Measurements from ENCODE around the gene CYP46A1.

CYP46A1 gene

GRCh38 chr14:99737956-99738667, 54.0 kb downstream of the CYP46A1 start:
- peaks cover 19% of the 10 kb centered on the region for H3K4me1 ChIP-seq (ENCODE audit: control insufficient read depth, insufficient read depth, low read length)
- peak overlapping the region; percentile 72 for H3K9ac ChIP-seq (ENCODE audit: low read depth, low read length)
- H3K27me3 ChIP-seq (ENCODE audit: control insufficient read depth, insufficient read depth, low read length): no peaks in the 10 kb centered on the region

GRCh38 chr14:99740411-99740810, 56.3 kb downstream of the CYP46A1 start:
- Histone ChIP-seq H3K36me3 (ENCODE audit: insufficient read depth, low read length) (no peaks in the 10 kb centered on the region), H3K4me2 (ENCODE audit: low read length) (no peak overlapping the region), H3K9ac (ENCODE audit: low read depth, low read length) (no peak overlapping the region), H3K27me3 (ENCODE audit: control insufficient read depth, insufficient read depth, low read length) (no peaks in the 10 kb centered on the region), H3K4me3 (ENCODE audit: low read length) (no peak overlapping the region), H3K9me3 (replicated peaks; ENCODE audit: low read length) (no peaks in the 10 kb centered on the region), H3K4me1 (ENCODE audit: control insufficient read depth, insufficient read depth, low read length) (peaks cover 21% of the 10 kb centered on the region)

More at GRCh38 chr14:99737956-99738667, 54.0 kb downstream of the CYP46A1 start:
- Histone ChIP-seq H3K36me3 (ENCODE audit: insufficient read depth, low read length) (no peaks in the 10 kb centered on the region), H3K4me2 (ENCODE audit: low read length) (peak overlapping the region; percentile 94), H3K4me3 (ENCODE audit: low read length) (peak overlapping the region; percentile 78), H3K9me3 (replicated peaks; ENCODE audit: low read length) (no peaks in the 10 kb centered on the region)

GRCh38 chr14:99741227-99741976, 57.3 kb downstream of the CYP46A1 start:
- peaks cover 31% of the 10 kb centered on the region for H3K4me1 ChIP-seq (ENCODE audit: control insufficient read depth, insufficient read depth, low read length)
- H3K36me3 ChIP-seq (ENCODE audit: insufficient read depth, low read length): no peaks in the 10 kb centered on the region
- no peak overlapping the region for H3K4me3 ChIP-seq (ENCODE audit: low read length)
- no peak overlapping the region for H3K4me2 ChIP-seq (ENCODE audit: low read length)
- H3K9me3 ChIP-seq (replicated peaks; ENCODE audit: low read length): no peaks in the 10 kb centered on the region
- no peaks in the 10 kb centered on the region for H3K27me3 ChIP-seq (ENCODE audit: control insufficient read depth, insufficient read depth, low read length)
- H3K9ac ChIP-seq (ENCODE audit: low read depth, low read length): no peak overlapping the region

DNA sequence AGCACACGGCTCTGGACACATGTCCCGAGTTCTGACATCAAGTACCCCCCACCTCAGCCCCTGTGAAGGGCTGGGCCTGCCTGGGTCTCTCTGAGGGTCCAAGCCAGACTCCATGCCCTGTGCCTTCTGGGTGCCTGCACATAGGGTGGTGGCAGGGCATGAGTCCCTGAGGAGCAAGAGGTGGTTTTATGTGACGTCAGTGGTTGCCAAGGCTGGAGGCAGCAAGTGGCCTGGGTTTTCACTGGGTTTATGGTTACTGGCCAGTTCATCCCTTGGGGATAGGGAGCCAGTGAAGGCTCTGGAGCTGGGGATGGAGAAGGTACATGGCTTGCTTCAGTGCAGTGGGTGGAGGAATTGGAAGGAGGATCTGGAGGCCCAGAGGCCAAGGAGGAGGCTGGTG, 58.0 kb downstream of the CYP46A1 start:
- peaks cover 31% of the 10 kb centered on the region for H3K4me1 ChIP-seq (ENCODE audit: control insufficient read depth, insufficient read depth, low read length)
- H3K9ac ChIP-seq (ENCODE audit: low read depth, low read length): no peak overlapping the region
- no peak overlapping the region for H3K4me2 ChIP-seq (ENCODE audit: low read length)
- H3K36me3 ChIP-seq (ENCODE audit: insufficient read depth, low read length): no peaks in the 10 kb centered on the region
- H3K9me3 ChIP-seq (replicated peaks; ENCODE audit: low read length): no peaks in the 10 kb centered on the region
- no peaks in the 10 kb centered on the region for H3K27me3 ChIP-seq (ENCODE audit: control insufficient read depth, insufficient read depth, low read length)
- H3K4me3 ChIP-seq (ENCODE audit: low read length): no peak overlapping the region

- Histone ChIP-seq H3K27me3 (ENCODE audit: control insufficient read depth, insufficient read depth, low read length) (no peaks in the 10 kb centered on the region), H3K4me1 (ENCODE audit: control insufficient read depth, insufficient read depth, low read length) (peaks cover 25% of the 10 kb centered on the region), H3K9me3 (replicated peaks; ENCODE audit: low read length) (no peaks in the 10 kb centered on the region)
Observed at GRCh38 chr14:99742509-99743487, 58.7 kb downstream of the CYP46A1 start.

DNA sequence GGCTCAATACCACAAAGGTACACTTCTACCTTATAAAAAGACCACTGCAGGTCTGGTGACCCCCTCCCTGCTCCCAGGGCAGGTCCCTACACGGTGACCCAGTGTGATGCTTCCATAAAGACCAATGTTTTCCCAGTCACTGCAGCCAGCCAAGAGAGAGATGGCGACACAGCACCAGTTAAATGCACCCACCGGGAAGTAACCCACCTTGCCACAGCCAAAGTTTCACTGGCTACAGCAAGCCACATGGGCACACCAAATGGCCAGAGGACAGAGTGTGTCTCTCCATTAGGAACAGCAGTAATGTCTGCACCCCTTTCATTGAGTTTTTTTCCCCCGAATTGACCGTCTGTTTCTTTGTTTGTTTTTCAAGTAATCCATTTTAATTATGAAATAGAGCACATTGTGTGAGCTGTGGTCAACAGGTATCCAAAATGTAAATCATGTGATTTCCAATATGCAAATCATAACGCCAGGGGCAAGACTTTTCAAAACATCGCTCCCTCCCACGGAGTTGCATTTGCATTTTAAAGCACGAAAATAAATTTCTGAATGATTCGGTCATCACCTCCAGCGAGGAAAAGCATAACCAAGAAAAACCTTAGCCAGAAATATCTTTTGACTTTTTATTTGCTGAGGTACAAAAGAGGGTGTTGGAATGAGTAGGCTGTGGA, 60.2 kb downstream of the CYP46A1 start:
- H3K4me1 ChIP-seq (ENCODE audit: control insufficient read depth, insufficient read depth, low read length): peaks cover 16% of the 10 kb centered on the region
- H3K36me3 ChIP-seq (ENCODE audit: insufficient read depth, low read length): no peaks in the 10 kb centered on the region
- H3K9me3 ChIP-seq (replicated peaks; ENCODE audit: low read length): no peaks in the 10 kb centered on the region
- no peak overlapping the region for H3K4me2 ChIP-seq (ENCODE audit: low read length)
- no peaks in the 10 kb centered on the region for H3K27me3 ChIP-seq (ENCODE audit: control insufficient read depth, insufficient read depth, low read length)
- no peak overlapping the region for H3K4me3 ChIP-seq (ENCODE audit: low read length)
- no peak overlapping the region for H3K9ac ChIP-seq (ENCODE audit: low read depth, low read length)

More at GRCh38 chr14:99742509-99743487, 58.7 kb downstream of the CYP46A1 start:
- Histone ChIP-seq H3K4me2 (ENCODE audit: low read length) (no peak overlapping the region), H3K36me3 (ENCODE audit: insufficient read depth, low read length) (no peaks in the 10 kb centered on the region), H3K4me3 (ENCODE audit: low read length) (no peak overlapping the region), H3K9ac (ENCODE audit: low read depth, low read length) (no peak overlapping the region)

DNA sequence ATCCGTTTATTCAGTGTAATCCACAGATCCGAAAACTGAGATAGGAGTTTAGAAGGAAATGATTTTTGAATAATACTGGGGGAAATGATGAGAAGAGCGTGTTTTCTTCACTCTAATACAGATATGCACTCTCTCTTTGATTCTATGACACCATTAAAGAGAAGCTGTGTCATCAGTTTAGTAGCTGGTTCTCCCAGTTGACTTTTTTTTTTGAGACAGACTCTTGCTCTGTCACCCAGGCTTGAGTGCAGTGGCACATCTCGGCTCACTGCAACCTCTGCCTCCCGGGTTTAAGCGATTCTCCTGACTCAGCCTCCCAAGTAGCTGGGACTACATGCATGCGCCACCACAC, 60.8 kb downstream of the CYP46A1 start:
- no peak overlapping the region for H3K9ac ChIP-seq (ENCODE audit: low read depth, low read length)
- H3K4me2 ChIP-seq (ENCODE audit: low read length): no peak overlapping the region
- no peak overlapping the region for H3K4me3 ChIP-seq (ENCODE audit: low read length)
- peaks cover 16% of the 10 kb centered on the region for H3K4me1 ChIP-seq (ENCODE audit: control insufficient read depth, insufficient read depth, low read length)
- H3K27me3 ChIP-seq (ENCODE audit: control insufficient read depth, insufficient read depth, low read length): no peaks in the 10 kb centered on the region
- no peaks in the 10 kb centered on the region for H3K36me3 ChIP-seq (ENCODE audit: insufficient read depth, low read length)
- no peaks in the 10 kb centered on the region for H3K9me3 ChIP-seq (replicated peaks; ENCODE audit: low read length)

- H3K36me3 ChIP-seq (ENCODE audit: insufficient read depth, low read length): no peaks in the 10 kb centered on the region
- H3K9me3 ChIP-seq (replicated peaks; ENCODE audit: low read length): no peaks in the 10 kb centered on the region
- H3K9ac ChIP-seq (ENCODE audit: low read depth, low read length): no peak overlapping the region
- no peak overlapping the region for H3K4me3 ChIP-seq (ENCODE audit: low read length)
- peaks cover 2% of the 10 kb centered on the region for H3K27me3 ChIP-seq (ENCODE audit: control insufficient read depth, insufficient read depth, low read length)
- H3K4me2 ChIP-seq (ENCODE audit: low read length): no peak overlapping the region
- peaks cover 16% of the 10 kb centered on the region for H3K4me1 ChIP-seq (ENCODE audit: control insufficient read depth, insufficient read depth, low read length)
Observed at GRCh38 chr14:99745307-99745951, 61.3 kb downstream of the CYP46A1 start.

DNA sequence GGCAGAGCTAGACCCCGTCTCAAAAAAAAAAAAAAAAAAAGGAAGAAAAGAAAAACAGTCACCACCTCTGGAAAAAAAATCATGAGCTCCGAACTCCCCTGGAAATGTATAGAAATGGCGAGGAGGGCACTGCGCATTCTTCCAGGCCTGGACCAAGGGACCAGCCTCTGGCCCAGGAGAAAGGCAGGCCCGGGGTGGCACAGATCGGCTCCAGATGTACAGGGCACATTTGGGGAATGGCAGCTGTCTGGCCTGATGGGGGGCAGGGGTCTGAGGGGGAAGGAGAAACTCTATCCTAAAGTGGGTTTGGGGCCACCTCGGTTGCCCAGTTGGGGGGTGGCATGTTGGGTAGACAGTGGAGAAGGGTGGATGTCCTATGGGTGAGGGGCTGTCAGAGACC, 63.1 kb downstream of the CYP46A1 start:
- H3K9me3 ChIP-seq (replicated peaks; ENCODE audit: low read length): no peaks in the 10 kb centered on the region
- peaks cover 23% of the 10 kb centered on the region for H3K4me1 ChIP-seq (ENCODE audit: control insufficient read depth, insufficient read depth, low read length)
- peaks cover 6% of the 10 kb centered on the region for H3K27me3 ChIP-seq (ENCODE audit: control insufficient read depth, insufficient read depth, low read length)
- H3K9ac ChIP-seq (ENCODE audit: low read depth, low read length): no peak overlapping the region
- no peaks in the 10 kb centered on the region for H3K36me3 ChIP-seq (ENCODE audit: insufficient read depth, low read length)
- no peak overlapping the region for H3K4me2 ChIP-seq (ENCODE audit: low read length)
- no peak overlapping the region for H3K4me3 ChIP-seq (ENCODE audit: low read length)

- H3K27me3 ChIP-seq (ENCODE audit: control insufficient read depth, insufficient read depth, low read length): peaks cover 6% of the 10 kb centered on the region
- H3K4me2 ChIP-seq (ENCODE audit: low read length): no peak overlapping the region
- H3K9ac ChIP-seq (ENCODE audit: low read depth, low read length): no peak overlapping the region
- H3K4me1 ChIP-seq (ENCODE audit: control insufficient read depth, insufficient read depth, low read length): peaks cover 29% of the 10 kb centered on the region
- no peaks in the 10 kb centered on the region for H3K9me3 ChIP-seq (replicated peaks; ENCODE audit: low read length)
- H3K36me3 ChIP-seq (ENCODE audit: insufficient read depth, low read length): no peaks in the 10 kb centered on the region
- H3K4me3 ChIP-seq (ENCODE audit: low read length): no peak overlapping the region
Observed at GRCh38 chr14:99747582-99748330, 63.7 kb downstream of the CYP46A1 start.

Measured in skeletal muscle satellite cell (primary cell).